PC-3 (cell line): ENCODE measurements around the gene UBAC2.

ENCODE experiments used
- EZH2 ChIP-seq: fragments of 300-600 bp; sonication (generic); IDR thresholded peaks from one replicate; pipeline ENCODE4 v1.6.1; 2017; ENCODE audit warnings: antibody characterized with exemption, mild to moderate bottlenecking, low read length; ENCODE audit not compliant: unreplicated experiment
- TF ChIP-seq, protein P1 (sequence below): fragments of 300-600 bp; sonication (generic); conservative IDR thresholded peaks from 2 replicates; pipeline ENCODE4 v1.5.1; 2017; ENCODE audit warnings: antibody characterized with exemption, low read depth, mild to moderate bottlenecking, low read length

DNA sequence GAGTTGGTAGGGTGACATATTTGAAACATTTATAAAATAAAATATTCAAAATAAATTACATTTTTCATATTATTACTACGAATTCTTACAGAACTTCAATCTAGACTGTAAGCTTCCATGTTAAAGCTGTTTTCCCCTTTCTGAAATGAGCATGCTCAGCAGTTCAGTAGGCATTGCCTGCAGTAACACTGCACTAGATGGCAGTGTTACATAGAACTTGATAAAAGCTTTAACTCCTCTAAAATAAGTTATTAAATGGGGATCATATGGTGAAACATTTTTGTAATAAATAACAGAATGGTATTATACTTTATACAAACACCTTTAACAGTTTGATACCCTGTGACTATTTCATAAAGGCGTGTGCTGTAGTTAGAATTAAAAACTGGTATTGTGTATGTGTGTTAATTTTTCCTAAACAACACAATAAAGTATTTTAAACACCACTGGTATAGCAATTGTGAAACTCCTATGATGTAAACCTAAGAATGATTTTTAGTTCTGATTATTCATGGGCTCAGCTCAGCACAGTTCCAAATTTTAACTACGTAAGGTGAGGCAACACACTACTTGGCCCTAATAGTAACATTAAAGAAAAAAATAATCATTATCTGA is 69.1 kb downstream of the UBAC2 start:
- TF ChIP-seq, protein P1, sequence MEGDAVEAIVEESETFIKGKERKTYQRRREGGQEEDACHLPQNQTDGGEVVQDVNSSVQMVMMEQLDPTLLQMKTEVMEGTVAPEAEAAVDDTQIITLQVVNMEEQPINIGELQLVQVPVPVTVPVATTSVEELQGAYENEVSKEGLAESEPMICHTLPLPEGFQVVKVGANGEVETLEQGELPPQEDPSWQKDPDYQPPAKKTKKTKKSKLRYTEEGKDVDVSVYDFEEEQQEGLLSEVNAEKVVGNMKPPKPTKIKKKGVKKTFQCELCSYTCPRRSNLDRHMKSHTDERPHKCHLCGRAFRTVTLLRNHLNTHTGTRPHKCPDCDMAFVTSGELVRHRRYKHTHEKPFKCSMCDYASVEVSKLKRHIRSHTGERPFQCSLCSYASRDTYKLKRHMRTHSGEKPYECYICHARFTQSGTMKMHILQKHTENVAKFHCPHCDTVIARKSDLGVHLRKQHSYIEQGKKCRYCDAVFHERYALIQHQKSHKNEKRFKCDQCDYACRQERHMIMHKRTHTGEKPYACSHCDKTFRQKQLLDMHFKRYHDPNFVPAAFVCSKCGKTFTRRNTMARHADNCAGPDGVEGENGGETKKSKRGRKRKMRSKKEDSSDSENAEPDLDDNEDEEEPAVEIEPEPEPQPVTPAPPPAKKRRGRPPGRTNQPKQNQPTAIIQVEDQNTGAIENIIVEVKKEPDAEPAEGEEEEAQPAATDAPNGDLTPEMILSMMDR, result peak; percentile 70
- TF ChIP-seq EZH2, result no peak
